HG02852 (cell line): ENCODE results near the gene CHURC1.
A peak's percentile ranks its signal among the peaks of the same experiment; 100 is the strongest.
"Not testable (repeated sequence)": the region's sequence is repeated elsewhere in the genome, so short reads cannot be mapped to it uniquely, and the experiment has no call there.

Experiments used
- ATAC-seq: cut with Tn5 transposase; IDR thresholded peaks from one replicate; pipeline ENCODE4 v1.9.1; 2021; ENCODE audit warnings: mild to moderate bottlenecking, moderate library complexity; ENCODE audit not compliant: unreplicated experiment

The CHURC1 gene

GRCh38 chr14:64906022-64906421, 8.2 kb upstream of the CHURC1 start:
- ATAC-seq: no peak

GRCh38 chr14:64910847-64911495, 3.3 kb upstream of the CHURC1 start:
- no peak for ATAC-seq

- no peak for ATAC-seq
Measured at GRCh38 chr14:64912261-64912660, 2.0 kb upstream of the CHURC1 start.

DNA sequence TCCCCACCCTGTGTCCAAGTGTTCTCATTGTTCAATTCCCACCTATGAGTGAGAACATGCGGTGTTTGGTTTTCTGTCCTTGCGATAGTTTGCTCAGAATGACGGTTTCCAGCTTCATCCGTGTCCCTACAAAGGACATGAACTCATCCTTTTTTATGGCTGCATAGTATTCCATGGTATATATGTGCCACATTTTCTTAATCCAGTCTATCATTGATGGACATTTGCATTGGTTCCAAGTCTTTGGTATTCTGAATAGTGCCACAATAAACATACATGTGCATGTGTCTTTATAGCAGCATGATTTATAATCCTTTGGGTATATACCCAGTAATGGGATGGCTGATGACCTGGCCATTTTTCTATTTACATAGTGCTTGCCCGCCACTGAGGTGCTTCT, 778 bp upstream of the CHURC1 start:
- ATAC-seq: not testable (repeated sequence)

GRCh38 chr14:64915029-64915424, 772 bp downstream of the CHURC1 start:
- ATAC-seq: no peak

- ATAC-seq: no peak
Measured at GRCh38 chr14:64915797-64916196, 1.5 kb downstream of the CHURC1 start.

GRCh38 chr14:64918216-64918615, 4.0 kb downstream of the CHURC1 start:
- no peak for ATAC-seq

GRCh38 chr14:64919215-64919614, 5.0 kb downstream of the CHURC1 start:
- no peak for ATAC-seq

- no peak for ATAC-seq
Measured at GRCh38 chr14:64919618-64920017, 5.4 kb downstream of the CHURC1 start.

GRCh38 chr14:64920465-64920864, 6.2 kb downstream of the CHURC1 start:
- no peak for ATAC-seq

- no peak for ATAC-seq
Measured at GRCh38 chr14:64923015-64923414, 8.8 kb downstream of the CHURC1 start.

DNA sequence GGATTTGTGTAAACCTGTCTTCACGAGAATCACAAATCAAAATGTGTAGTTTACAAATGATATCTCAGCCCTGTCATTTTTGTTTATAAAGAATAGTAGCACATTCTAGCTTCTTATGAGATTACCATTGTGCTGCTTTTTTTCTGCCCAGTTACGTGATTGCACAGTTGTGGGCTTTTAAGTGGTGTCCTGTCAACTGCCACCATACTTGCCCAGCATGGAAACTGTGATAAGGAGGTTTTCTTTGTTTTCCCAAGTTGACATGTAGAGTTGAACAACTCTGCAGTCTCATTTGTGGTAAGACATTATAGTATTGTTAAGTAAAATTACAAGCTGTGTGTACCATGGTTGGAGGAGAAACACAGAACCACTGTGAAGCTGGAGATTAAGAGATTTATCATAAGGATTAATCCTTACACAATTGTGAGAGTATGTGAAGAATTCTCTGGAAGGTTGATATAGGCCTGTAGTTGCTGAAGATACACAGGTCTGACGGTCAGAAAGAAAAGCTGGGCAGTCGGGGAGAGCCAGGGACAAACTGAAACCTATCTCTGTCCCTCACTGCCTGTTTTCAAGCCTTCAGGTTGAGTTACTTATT, 12.2 kb downstream of the CHURC1 start:
- ATAC-seq: no peak

- no peak for ATAC-seq
Measured at GRCh38 chr14:64927031-64927430, 12.8 kb downstream of the CHURC1 start.

- ATAC-seq: peak; percentile 92
Measured at GRCh38 chr14:64928239-64929013, 14.2 kb downstream of the CHURC1 start.

- ATAC-seq: no peak
Measured at GRCh38 chr14:64929014-64929359, 14.7 kb downstream of the CHURC1 start.

DNA sequence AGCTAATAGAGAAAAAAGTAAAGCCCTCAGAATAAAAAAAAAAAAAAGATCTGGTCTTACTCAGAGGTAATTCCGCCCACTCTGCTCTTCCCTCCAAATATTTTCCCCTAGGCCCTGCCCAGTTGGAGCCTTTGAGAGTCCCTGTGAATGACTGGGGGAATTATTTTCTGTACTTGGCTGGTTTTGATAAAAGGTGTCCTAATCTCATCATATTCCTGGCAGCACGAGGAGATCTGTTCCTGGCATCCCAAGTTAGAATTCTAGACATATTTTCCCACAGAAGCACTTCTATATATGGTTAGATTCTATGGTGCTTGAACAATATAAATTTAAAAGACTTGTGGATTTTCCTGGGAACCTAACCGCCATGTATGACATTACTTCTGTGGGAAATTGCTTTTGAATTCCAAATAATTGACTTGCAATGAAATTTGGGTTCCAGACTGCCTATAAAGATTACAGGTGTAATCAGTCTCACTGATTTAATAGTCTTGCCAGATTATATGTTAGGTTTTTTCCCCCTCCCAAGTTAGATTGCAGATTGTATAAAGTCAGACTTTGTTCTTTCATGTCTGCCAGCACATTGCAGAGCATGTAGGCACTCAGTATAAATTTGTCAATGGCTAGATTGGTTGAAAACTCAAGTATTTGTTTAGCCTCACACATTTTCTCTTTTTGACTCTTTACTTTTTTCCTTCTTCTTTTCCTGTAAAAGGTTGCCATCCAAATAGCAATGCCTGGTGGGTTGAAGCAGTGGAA, 16.0 kb downstream of the CHURC1 start:
- no peak for ATAC-seq

GRCh38 chr14:64931123-64931522, 16.9 kb downstream of the CHURC1 start:
- no peak for ATAC-seq

DNA sequence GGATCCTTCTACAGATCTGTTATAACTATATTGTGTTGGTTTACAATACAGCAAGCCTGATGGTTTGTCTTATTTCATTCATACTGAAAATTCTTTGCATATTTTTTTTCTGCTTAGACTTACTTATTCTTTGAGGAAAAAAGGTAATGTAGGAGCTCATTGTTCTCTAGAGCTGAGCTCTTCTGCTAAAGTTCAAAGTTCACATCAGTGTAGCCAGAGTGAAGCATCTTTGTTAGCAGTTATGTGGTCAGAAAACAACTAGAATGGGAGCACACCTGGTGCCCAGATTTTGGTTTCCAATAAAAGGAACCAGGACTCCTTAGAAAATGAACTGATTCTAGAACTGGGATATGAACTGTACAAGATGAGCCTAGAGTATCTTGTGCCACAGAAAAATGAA, 18.0 kb downstream of the CHURC1 start:
- ATAC-seq: no peak

DNA sequence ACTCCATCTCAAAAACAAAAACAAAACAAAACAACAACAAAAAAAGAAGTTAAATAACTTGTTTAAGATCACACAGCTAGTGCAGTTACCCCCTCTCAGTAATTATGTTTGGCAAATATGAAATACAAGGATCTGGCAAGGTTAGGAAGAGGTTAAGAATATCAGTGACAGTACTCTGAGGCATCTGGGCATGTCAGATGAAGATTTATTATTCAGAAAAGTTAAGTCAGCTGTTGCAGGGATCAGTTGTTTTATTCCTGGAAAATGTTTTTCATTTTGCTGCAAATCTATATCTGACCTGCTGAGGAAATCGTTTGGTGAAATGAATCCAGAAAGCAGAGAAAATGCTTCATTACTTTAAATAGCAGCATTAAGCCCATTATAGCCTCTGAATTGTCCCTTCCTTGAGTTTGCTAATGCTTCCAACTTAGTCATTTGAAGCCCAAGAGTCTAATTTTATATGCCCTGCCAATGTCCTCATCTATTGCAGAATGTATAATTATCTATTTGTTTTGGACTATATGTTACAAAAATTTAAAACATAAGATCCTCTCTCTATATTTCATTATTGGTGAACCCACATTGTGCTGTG, 20.2 kb downstream of the CHURC1 start:
- no peak for ATAC-seq

- no peak for ATAC-seq
Measured at GRCh38 chr14:64935508-64935907, 21.3 kb downstream of the CHURC1 start.

- ATAC-seq: no peak
Measured at GRCh38 chr14:64937171-64937820, 23.0 kb downstream of the CHURC1 start.
